Myocyte (in vitro differentiated cells): ENCODE results near the gene CNTNAP2. TPM values are rescaled to one million over a fixed set of nuclear protein-coding genes. Genes with fewer than 3 reads are reported as not detected.

Experiments used
- DNase-seq: peaks from one replicate; pipeline ENCODE4 v3.0.0-alpha.2; 2012; ENCODE audit warnings: low read depth
- total RNA-seq: library from RNA; depleted of rRNA; stranded (reverse); fragments of >200 nt; gene quantifications from 2 replicates; pipeline ENCODE4 v1.2.3, GENCODE V29; 2014

CNTNAP2 gene
- total RNA-seq, 1 donor from 2014 or later: not detected

GRCh38 chr7:147436718-147437117 lies 1320.1 kb downstream of the CNTNAP2 start:
- no peak for DNase-seq

GRCh38 chr7:147438216-147438615 lies 1321.6 kb downstream of the CNTNAP2 start:
- no peak for DNase-seq

DNA sequence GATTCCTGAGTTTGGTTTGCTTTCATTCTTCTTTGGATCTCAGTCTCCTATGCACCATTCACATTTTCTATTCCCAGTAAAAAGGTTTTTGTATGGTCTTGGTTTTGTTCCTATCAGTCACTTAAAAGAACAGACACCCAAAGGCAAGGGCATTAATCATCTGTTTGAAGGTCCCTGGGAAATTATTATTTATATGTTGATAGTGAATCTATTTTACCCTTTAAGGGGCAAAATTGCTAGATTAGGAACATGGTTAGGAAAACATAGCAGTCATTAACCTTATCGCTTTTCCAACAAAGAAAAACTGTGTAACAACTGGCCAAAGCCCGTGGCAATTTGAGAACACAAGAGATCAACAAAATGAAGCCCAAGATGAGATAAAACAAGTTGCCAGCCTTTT lies 1327.3 kb downstream of the CNTNAP2 start:
- no peak for DNase-seq

- DNase-seq: no peak
These were observed 1336.2 kb downstream of the CNTNAP2 start for GRCh38 chr7:147452816-147453215.

DNA sequence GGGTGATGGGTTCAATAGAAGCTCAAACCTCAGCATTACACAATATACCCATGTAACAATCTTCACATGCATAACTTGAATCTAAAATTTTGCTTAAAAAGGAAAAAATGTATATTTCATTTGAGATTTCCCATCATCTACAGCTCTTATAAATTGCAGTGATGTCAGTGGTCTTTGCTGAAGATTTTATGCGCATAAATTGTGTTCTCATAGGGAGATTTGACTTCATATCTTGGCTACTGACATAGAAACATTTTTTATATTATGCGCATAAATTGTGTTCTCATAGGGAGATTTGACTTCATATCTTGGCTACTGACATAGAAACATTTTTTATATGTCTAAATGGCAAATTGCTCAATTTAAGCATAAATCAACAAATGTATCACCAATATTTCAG lies 1348.6 kb downstream of the CNTNAP2 start:
- DNase-seq: no peak

- no peak for DNase-seq
These were observed 1356.0 kb downstream of the CNTNAP2 start for GRCh38 chr7:147472556-147472955.

- DNase-seq: no peak
These were observed 1358.3 kb downstream of the CNTNAP2 start for GRCh38 chr7:147474862-147475261.

DNA sequence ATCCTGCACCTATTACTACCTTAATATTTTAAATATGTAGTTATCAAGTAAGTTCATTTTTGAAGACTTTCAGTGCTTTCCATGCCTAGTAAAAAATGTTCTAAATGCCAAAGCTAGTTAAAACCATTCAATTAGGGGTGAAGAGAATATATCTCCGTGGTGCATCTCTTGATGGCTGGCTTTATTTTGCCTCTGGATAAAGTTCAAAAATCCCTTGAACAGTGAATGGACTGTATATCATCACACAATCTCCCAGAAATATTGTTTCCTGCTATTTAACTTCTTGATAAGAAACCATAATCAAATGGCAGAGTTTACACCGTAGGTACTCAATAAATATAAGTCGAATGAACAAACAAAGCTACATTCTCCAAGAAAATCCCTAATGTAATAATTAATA lies 1360.9 kb downstream of the CNTNAP2 start:
- no peak for DNase-seq

GRCh38 chr7:147478796-147479195 lies 1362.2 kb downstream of the CNTNAP2 start:
- DNase-seq: no peak

DNA sequence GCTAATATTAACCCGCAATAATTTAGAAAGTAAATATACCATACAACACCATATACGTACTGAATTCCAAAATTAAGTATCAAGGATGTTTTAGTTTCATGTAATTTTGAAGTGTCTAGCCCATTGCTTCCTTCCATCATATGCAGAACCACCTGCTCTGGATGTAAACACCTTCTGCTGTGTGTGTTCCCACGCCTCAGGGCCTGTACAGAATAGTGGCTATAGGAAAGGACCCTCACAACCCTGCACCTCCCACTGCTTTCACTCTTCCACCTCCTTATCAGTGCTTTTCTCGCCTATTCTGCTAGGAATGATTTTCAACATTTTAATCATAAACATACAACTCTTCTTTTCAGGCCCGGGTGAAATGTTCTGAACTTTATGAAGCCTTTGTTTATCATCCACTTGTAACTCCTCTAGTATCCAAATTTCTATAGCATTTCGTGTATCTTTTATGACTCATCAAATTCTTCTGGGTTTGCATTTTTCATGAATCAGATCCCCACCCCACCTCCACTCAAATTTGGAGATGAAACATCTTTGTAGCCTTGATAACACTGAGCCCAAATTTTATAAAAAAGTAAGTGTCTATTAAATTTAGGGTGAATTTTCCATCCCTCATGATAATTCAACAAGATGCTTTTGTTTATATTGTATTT lies 1367.2 kb downstream of the CNTNAP2 start:
- DNase-seq: no peak

- no peak for DNase-seq
These were observed 1369.1 kb downstream of the CNTNAP2 start for GRCh38 chr7:147485660-147486210.

DNA sequence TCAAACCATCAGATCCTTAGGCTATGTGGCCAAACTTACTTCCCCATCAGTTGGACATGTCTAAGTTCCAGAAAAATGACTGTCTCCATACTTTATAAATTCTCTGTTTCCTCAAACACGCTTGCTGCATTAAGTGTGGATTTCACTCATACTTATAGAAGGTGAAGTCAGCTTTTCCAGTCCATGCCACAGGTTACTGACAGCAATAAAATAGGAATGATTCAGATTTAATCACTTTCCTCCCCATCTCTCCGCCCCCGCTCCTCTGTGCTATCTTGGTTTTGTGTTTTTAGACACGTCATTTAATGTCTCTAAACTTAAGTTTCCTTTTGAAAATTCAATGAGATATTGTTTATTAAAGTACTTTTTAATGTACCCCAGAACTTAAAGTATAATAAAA lies 1376.0 kb downstream of the CNTNAP2 start:
- no peak for DNase-seq

GRCh38 chr7:147496209-147496608 lies 1379.6 kb downstream of the CNTNAP2 start:
- DNase-seq: no peak

DNA sequence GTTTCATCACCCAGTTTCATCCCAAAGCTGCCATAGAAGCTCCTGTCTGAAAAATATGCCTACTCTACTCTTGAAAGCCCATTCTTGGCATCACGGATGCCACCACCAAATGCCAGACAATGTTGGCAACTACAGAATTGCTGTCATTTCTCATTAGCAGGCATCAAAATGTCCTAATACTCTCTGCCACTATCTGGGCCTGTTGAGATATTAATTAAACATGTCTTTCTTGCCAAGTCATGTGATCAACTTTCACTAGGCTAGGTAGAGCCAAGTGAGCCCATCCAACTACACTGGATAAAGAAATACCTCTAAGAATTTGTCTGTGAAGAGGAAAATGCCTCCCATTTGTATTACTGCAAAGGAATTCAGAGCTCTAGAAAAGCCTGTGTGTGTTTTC lies 1380.6 kb downstream of the CNTNAP2 start:
- no peak for DNase-seq

GRCh38 chr7:147498081-147498480 lies 1381.5 kb downstream of the CNTNAP2 start:
- DNase-seq: no peak

- no peak for DNase-seq
These were observed 1392.5 kb downstream of the CNTNAP2 start for GRCh38 chr7:147509035-147509501.

GRCh38 chr7:147509541-147510200 lies 1393.1 kb downstream of the CNTNAP2 start:
- peak; percentile 61 for DNase-seq

- DNase-seq: no peak
These were observed 1393.6 kb downstream of the CNTNAP2 start for GRCh38 chr7:147510201-147510542.

- DNase-seq: no peak
These were observed 1394.3 kb downstream of the CNTNAP2 start for GRCh38 chr7:147510923-147511322.

- DNase-seq: peak; percentile 53
These were observed 1396.8 kb downstream of the CNTNAP2 start for GRCh38 chr7:147513451-147513850.

- DNase-seq: no peak
These were observed 1399.8 kb downstream of the CNTNAP2 start for GRCh38 chr7:147516391-147516790.

DNA sequence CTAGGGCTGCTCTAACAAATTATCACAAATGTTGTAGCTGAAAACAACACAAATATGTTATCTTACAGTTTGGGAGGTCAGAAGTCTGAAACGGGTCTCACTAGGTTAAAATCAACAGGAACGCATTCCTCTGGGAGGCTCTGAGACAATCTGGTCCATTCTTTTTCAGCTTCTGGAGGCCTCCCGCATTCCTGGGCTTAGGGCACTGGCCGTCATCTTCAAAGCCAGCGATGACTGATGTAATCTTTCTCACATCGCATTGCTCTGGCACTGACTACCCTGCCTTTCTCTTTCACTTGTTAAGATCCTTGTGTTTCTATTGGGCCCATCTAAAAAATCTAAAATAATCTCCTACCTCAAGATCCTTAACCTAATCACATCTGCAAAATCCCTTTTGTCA lies 1402.5 kb downstream of the CNTNAP2 start:
- no peak for DNase-seq

DNA sequence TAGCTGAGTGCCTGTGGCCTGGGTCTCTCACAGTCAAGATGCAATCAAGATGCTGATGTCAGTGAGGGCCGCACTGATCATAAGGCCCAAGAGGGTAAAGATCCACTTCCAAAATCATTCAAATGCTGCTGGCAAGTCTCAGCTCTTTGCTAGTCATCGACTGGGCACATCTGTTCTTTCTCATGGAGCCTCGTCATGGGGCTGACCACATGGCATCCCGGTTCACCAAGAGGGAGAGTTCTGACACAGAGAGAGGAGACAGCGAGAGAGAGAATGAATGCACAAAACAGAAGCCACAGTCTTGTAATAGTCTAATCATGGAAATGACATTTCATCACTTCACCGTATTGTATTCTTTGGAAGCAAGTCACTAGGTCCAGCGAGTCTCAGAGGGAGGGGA lies 1406.5 kb downstream of the CNTNAP2 start:
- peak; percentile 87 for DNase-seq
